HG02970 (cell line): Measurements from ENCODE around the gene HMGB3.
"Not testable (repeated sequence)": the region's sequence is repeated elsewhere in the genome, so short reads cannot be mapped to it uniquely, and the experiment has no call there.

Experiments used
- ATAC-seq: cut with Tn5 transposase; IDR thresholded peaks from one replicate; pipeline ENCODE4 v1.9.1; 2021; ENCODE audit warnings: mild to moderate bottlenecking, moderate library complexity, moderate number of reproducible peaks; ENCODE audit not compliant: unreplicated experiment, low FRiP score

HMGB3 gene

DNA sequence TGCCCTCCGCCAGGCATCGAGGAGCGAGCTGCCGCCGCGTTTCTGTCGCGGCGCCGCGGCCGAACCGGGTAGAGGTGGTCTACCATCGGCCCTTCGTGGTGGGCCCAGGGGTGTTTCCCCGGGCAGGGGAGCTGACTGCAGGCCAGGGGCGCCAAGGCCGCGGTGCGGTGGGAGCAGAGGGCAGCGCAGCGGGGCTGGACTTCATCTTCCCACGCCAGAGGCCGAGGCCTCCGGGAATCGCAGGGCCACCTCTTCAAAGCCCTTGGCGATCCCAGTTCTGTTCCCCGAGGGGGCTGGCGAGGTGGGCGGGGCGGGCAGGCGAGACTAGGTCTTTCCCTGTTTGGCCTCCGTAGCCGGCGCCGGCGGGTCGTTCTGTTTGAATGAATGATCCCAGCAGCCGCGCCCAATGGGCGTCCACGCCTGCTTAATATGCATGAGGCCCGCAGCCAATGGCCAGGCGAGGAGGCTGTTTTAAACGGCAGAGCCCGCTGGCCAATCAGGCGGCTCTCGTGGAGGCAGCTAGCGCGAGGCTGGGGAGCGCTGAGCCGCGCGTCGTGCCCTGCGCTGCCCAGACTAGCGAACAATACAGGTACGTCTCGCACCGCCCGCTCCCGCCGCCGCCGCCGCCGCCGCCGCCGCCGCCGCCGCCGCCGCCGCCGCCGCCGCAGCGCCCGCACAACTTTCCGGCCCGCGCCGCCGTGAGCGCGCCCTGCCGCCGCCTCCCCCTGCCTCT, at the start of gene HMGB3:
HMGB3 (plus strand) TSS at position 548 of the 733 bp plus-strand sequence. CDS start 2,265 bp downstream, outside the sequence.
- peak; percentile 95 for ATAC-seq

DNA sequence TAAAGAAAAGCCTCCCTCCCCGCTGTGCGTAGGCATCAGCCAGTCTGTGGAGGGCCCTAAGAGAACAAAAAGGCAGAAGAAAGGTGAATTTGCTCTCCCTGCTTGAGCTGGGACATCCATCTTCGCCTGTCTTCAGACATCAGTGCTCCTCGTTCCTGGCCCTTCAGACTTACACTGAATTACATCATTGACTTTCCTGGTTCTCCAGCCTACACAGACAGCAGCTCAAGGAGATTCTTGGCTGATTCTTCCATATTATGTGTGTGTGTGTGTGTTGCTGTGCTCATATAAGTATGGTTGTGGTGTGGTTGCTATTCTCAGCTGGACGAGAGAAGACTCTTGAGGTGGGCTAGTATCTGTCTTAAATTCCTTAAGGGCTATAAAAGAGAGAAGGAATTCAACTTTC, 49.2 kb upstream of the HMGB3 start:
- ATAC-seq = no peak

DNA sequence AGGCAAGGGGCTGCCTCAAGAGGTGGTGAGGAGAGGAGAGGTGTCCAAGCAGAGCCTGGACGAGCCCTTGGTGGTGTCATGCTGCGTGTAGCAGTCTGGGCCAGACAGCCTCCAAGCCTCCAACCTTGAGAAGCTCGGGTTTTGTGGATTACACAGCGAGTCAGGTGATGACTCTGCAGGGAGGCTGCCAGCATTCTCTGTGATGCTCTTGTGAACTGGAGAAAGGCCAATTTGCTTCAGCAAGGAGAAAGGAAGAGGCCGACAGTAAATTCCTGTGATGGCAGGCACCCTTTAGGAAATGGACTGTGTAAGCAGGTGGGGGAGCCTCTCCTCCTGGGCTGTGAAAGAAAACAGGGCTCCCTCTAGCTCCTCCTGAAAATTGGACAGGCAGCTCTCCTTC, 48.7 kb upstream of the HMGB3 start:
- ATAC-seq = no peak

DNA sequence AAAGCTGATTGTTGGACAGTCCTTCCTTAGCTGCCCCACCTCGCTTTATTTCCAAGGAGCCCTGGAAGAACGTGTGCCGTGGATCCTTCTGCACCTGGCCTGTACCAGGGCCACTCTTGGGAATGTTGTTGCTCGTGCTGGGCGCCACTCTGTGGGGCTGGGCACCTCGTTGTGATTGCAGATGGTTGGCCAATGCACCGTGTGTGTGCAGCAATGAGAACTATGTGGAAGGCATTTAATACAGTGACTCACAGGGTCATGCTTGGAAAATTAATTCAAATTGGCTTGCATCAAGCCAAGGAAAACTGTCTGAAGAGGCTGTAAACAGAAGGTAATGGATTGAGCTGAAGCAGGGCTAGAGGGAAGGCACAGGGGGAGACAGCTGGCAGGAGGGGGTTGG, 47.7 kb upstream of the HMGB3 start:
- no peak for ATAC-seq

DNA sequence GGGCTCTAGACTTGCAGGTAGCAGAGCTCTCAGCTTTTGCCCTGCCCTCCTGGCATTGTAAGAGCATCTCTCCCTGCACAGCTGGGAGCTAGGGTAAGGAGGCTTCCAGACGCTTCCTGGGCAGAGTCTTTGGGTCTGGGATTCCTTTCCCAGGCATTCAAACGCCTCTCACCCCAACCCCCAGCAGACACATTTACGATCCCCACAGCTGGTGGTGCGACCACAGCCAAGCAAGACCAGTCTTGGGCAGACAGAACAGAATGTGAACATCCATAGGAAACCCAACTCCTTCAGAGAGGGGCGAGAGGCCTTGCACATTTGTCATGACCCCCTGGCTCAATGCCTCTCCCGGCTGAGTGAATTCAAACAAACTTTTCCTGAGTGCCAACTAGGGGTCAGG, 46.6 kb upstream of the HMGB3 start:
- no peak for ATAC-seq

DNA sequence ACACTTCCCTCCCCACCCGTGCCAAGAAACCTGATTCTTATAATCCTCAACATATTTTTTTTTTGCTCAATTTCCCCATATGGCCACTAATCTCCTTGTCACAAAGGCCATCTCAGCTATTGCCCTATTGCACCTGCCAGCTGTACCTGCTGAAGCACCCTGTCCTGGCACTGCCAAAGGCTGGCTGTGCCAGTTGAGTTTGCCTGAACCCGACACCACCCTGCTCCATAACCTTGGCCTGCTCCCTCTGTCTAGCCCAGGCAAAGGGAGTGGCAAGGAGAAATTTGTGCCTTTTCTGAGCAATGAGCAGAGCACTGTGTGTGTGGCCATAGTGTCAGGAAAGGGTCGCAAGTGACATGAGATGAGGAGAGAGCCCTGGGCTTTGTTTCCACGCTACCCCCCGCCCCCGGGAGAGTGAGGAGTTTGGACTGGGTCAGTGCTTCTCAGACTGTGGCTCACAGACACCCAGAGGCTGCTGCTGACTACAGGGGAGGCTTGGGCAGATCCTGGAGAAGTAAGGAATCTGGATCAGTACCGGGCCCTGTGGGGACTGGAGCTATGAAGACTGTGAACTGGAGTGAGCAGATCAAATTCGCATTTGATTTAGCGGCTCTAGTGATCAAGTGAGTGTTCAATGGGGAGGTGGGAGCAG, 42.2 kb upstream of the HMGB3 start:
- ATAC-seq = no peak

DNA sequence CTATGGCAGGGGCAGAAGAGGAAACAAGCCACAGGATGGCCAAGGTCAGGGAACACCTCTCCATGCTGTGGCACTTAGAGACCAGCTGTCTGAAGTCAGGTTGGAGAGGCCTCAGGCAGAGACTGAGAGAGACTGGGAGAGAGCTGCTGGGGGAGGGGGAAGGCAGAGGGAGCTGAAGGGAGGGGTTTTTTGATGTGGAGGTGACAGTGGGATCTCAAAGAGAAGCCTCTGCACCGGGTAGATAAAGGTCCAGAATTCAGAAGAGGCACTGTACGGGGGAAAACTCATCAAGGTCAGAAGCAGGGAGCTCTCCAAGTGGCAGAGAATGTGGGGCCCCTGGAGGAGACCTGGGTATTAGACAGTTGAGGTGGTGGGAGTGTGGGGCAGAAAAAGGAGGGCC, 41.6 kb upstream of the HMGB3 start:
- no peak for ATAC-seq

DNA sequence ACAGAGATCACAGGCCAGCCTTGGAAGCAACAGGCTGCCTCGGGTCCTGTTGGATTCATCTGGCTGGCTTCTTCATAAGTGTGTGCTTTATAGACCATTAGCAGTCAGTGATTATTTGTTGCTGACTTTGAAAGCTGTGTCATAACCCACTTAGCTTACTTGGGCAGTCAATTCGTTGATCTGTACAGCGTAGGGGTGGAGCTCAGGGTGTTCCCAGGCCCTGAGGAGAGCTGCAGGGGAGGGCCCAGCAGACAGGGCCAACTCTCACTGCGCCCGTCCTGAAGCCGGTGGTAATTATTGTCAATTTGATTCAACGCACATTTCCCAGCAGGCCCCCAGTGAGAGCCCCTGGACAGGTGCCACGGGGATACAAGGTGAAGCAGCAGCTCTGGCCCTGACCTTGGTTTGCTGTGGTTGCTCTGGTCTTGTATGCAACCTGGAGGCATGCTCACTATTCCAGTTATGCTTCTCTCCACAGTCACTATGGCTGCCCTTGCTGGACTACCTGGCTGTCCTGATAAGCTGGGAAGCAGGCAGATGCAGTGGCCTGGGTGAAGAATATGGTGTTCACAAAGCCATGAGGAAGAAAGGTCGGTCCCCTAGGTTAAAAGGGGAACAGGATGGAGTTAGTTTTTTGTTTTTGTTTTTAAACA, 40.1 kb upstream of the HMGB3 start:
- ATAC-seq = no peak

DNA sequence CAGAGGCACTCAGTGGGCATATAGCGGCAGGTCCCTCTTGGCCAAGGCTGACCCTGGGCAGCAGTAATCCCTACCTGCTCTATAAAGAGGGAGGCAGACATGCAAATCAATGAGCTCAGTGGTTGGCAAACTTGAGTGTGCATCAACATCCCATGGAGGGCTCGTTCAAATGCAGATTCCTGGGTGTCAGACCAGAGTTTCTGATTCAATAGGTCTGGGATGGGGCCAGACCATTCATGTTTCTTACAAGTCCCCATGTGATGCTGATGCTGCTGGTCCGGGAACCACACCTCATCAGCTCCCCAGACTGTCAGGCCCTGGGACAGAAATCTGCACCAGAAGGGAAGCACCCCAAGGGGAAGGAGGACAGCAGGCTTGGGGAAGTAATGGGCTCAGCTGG, 38.9 kb upstream of the HMGB3 start:
- no peak for ATAC-seq

DNA sequence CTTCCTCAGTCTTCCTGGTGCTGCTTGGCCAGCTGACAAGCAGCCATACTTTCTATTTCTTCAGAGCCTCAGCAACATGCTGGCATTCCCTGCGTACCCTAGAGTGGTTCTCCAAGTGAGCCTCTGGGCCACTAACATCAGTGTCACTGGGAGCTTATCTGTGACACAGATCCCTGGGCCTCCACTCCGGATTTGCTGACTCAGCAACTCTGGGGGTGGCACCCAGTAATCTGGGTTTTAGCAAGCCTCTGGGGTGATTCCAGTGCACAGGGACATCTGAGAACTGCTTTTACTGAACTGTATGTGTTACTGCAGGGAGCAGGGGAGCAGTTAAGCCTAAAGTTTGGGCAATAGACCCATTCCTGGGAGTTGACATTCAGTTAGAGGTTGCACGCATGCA, 28.2 kb upstream of the HMGB3 start:
- no peak for ATAC-seq

DNA sequence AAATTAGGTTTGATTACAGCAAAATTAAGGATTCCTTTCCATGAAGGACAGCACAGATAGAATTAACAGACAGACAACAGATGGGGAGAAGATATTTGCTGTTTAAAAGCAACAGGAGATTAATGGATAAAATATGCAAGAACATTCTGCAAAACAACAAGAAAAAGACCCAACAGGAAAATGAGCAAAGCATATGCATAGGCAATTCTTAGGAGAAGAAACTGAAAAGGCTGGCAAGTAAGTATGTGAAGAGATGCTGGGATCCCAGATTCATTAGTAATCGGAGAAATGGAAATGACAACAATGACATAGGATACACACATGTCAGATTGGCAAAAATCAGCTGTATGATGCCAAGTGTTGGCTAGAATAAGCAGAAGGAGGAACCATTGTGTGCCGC, 27.5 kb upstream of the HMGB3 start:
- no peak for ATAC-seq

DNA sequence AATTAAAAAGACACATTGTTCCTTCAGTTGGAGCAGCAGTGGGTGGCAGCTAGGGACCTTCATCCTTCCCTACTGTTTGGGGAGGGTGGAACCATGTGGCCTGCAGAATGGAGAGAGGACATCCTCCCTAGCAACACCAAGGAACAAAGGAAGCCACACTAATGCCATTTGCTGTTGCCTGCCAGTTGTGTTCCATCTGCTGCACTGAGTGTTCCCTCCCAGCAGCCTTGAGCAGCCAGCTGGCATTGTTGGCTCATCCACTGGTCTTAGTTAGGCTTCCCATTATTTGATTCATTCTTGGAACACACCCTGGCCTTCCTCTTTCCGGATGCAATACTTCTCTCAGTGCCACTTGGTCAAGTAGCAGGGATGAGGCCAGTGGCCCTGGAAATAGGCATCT, 25.0 kb upstream of the HMGB3 start:
- no peak for ATAC-seq

DNA sequence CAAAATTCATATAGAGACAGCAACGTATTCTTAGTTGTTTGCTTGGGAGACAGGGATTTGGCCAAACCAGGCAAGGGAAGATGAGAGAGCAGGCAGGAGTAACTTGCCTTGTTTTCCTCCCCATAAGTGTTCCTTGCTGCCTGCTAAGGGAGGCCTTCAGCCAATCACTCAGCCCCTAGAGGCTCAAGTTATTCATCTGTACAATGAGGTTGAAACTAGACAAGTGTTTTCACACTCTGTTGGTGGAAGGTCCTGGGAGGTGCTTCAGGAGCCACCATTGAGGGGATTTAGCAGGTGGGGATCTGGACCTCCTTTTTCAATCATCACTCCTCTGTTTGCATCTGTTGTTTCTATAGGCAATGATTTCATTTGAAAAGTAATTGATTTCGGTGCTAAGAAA, 23.6 kb upstream of the HMGB3 start:
- ATAC-seq = no peak

DNA sequence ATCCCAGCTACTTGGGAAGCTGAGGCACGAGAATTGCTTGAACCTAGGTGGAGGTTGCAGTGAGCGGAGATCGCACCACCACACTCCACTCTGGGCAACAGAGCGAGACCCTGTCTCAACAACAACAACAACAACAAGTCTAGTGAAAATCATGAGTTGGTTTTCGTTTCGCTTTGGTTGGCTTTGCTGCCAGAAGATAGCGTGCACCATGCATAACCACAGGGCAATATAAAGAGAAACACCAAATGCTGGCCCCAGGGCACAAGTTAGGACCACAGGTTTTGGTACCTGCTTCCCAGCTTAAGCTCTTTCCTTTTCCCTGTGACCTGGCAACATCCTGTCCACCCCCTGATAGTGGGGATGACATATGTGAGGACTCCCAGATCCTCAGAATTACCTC, 21.5 kb upstream of the HMGB3 start:
- no peak for ATAC-seq

DNA sequence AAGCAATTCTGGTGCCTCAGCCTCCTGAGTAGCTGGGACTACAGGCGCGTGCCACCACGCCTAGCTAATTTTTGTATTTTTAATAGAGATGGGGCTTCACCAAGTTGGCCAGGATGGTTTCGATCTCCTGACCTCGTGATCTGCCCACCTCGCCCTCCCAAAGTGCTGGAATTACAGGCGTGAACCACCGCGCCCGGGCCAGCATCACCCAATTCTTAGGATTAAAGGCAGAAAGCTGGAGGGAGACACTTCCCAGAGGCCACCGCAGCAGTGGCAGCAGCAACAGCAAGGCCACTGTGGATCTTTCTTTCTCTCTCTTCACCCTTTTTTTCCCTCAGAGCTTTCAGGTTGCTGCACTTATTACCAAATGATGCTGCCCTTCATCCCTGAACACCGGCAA, 18.7 kb upstream of the HMGB3 start:
- not testable (repeated sequence) for ATAC-seq

DNA sequence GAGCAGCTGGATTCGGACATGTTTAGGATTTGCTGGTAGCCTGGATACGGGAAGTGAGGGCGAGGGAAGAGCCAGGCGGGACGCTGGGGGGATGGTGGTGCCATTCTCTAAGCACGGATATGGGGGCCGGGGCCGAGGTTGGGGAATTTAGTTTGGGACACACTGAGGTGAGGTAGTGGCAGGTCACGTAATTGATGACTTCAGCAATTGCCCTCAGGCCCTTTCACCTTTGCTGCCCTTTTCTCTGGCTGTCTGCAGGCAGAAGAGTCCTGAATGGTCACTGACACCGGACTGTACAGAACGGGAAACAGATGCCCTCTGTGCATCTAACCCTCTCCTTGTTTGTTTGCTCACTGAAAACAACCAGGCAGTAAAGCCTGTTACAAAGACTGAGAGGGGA, 16.9 kb upstream of the HMGB3 start:
- no peak for ATAC-seq

DNA sequence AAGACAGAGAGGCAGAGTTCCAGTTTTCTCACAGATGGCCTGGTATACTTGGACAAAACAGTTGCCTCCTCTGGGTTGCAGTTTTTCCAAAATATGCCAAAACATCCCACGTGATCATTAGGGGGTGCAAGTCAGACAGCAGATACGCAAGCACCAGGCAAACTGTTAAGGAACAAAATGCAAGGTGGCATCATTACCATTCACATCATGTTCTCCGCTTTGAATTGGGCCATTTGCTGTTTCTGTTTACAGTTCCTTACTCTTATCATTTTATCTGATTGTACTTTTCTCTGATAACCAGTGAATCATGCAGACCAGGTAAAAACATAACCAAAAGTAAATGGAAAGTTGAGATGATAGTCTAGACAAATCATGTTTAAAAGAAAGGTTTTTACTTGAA, 16.4 kb upstream of the HMGB3 start:
- no peak for ATAC-seq

DNA sequence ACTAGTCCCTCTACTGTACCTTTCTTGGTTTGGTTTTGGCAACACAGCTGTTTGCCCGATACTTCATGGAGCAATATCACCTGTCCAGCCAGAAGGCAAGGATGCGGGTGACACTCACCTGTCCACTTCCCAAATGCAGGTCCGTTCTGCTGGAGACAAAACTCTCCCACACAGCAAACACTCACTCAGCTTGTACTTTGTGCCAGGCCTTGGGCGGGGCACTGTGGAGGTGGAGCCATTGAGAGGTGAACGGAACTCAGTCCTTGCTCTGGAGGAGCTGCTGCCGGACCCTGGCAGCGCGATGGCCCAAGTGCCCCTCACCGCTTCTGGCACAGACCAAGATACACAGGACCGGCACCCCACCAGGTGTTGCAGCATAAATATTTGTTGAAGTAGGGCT, 15.3 kb upstream of the HMGB3 start:
- ATAC-seq = no peak

DNA sequence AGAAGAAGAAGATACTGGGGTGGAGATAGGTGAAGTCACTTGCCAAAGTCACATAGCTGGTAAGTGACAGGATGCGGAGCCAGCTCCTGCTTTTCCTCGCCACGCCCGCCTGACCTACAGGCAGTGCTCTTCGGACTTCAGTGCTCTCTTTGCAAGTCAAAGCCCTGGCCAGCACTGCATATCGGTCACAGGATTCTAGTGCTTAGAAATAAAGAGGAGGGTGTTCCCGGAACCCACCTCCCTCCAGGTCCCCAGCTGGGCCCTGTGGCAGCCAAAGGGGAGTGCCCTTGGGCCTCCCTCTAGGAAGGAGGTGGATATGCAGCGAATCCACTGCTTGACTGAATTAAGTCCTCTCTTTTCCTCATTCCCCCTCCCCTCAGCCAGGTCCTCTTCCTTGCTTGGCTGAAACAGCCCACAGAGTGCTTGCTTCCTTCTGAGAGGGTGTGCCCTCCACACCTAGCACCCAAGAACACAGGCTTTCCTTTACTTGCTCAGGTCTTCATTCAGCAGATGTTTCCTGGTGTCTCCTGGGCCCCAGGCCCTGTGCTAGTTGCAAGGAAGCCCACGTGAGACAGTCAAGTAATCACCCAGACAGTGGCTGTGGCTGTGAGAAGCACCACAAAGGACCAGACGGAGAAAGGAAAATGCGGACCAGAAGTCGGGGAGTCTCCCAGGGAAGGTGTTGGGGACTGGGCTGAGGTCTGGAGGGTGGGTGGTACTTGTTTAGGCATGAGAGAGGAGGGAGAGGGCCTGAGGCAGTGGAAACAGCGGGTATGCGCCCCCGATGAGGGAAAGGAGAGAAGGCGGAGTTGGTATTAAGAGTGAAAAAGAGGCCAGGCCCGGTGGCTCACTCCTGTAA, 14.0 kb upstream of the HMGB3 start:
- ATAC-seq = no peak

DNA sequence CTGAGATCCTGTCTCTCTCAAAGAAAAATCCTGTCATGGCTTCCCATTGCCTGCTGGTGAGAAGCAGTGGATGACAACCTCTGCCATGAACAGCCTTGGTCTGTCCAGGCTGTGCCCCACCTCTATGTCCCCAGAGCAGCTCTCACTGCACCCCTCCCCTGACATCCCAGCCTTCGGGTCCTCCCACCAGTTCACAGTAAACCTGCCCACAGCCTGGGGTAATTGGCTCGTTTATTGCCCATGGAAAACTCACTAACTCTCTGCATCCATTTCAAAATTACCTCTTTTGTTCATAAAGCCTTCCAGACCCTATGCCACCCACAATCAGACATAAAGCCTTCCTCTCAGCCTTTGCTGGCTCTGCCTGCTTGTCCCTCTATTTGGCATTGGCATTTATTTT, 10.7 kb upstream of the HMGB3 start:
- ATAC-seq = no peak
